ENCODE results near the gene POU3F1.

POU3F1 gene

DNA sequence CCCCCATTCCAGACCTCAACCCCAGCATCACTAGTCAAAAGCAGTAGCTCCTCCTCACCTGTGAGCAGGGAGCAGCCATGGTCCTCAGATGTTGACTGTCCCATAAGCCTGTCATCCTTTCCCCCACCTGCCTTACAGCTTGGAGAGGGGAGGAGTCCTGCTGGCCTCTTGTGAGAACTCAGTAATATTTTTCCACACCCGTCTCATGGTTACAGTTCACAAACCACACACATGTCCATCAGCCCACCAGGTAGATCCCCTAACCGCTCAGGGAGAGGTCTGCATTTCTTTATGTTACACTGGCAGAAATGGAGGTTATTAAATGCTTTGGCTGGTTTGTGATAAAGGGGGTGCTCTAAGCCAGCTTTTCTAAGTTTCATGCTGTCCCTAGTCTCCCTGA lies 26.3 kb upstream of the POU3F1 start:
- no peak for DNase-seq

DNA sequence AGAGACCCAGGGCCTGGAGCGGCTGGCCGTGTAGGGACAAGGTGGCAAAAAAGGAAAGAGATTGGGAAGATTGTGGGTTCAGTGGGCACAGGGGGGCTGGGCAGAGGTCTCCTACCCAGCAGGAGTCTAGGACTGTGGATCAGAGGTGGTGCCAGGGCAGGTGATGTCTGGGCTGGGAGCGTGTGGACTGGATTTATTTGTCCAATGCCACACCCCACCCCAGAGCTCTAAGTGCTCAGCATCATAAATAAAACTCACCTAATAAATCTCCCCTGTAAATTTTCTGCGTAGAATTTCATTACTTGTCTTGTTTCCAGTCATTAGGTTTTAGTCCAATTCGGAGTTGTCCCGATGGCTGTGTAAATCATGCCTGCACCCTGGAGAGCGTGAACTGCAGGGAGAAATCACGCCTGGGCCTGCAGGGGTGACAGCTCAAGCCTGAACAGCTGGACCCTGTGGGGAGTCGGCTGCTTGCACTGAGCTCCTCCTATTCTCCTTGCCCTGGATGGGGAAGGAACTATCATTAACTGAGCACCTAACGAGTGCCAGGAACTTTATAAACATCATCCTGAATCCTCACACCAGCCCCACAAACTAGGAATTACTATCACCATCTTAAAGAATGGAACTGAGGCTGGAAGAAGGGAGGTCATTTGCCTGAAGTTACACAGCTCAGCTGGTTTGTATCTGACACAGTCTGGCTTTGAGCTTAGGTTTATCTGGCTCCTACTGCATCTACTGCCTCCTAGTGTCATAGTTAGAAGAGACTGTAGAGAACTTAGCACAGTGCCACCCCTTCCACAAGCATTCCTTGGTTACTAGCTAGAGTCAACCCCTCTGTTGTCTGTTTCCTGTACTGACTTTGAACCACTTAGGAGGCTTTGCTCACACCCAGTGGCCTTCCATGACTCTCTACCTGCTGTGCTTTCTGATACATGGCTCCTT lies 25.0 kb upstream of the POU3F1 start:
- DNase-seq: no peak

DNA sequence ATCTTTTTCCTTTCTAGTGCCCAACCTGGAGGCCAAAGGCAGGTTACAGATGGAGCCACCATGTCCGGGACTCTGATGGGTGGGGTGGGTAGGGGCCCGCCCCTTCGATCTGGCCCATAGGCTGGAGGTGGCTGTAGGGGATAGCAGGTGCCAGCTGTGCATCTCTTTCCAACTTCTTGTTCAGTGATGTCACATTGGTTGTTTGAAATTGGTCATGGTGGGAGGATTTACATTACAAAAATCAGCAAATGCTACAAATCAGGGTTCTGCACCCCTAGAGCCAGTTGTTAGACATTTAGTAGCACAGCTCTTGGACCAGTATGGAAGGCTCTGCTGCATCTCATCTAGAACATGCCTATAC lies 22.4 kb upstream of the POU3F1 start:
- DNase-seq: no peak

- DNase-seq: no peak
Measured at GRCh38 chr1:38068220-38068979, 21.8 kb upstream of the POU3F1 start.

DNA sequence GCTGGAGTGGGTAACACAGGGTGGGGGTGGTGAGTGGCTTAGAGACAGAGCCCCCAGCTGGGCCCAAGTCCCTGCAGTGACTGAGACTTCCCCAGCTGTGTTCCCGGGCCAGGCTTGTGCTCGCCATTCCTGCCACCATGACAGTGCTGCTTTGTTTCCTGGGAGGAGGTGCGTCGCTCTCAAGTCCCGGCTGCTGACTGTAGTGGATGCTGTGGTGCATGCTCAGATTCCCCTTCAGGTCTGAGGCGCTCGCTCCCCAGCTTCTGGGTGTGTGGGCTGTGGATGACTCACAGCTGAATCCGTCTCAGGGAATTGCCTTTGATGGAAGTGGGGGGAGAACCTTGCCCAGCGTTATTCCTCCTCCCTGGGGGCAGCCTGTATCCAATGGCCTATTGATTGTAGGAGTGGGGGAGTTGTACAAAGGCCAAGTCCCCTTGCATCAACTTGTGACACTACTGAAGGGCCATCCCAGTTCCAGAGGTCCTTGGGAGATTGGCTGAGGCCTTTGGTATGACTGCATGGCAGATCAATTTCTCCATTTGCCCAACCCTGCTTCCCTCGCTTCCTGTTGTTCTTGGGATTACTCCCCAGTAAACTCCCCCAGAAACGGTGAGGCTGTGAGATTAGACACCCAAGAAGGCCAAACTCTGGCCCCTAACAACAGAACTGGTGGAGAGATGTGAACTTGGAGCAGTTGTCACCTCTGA lies 17.8 kb upstream of the POU3F1 start:
- DNase-seq: no peak

DNA sequence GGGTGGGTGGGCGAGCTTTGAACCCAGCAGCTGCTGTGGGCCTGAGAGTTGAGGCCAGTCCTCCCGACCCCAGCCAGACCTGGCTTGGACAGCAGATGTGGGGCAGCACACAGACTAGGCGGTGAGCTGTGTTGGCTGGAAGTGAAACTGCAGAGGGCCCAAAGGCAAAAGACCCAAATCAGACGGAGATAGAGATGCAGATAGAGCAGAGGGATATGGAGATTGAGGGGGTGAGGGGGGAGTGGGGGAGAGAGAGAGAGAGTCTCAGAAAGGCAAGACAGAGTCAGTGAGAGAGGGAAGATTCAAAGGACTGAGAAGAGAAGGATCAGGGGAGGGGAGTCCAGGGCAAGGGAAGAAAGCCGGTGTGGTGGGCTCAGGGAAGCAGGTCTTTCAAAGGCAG lies 17.0 kb upstream of the POU3F1 start:
- no peak for DNase-seq

DNA sequence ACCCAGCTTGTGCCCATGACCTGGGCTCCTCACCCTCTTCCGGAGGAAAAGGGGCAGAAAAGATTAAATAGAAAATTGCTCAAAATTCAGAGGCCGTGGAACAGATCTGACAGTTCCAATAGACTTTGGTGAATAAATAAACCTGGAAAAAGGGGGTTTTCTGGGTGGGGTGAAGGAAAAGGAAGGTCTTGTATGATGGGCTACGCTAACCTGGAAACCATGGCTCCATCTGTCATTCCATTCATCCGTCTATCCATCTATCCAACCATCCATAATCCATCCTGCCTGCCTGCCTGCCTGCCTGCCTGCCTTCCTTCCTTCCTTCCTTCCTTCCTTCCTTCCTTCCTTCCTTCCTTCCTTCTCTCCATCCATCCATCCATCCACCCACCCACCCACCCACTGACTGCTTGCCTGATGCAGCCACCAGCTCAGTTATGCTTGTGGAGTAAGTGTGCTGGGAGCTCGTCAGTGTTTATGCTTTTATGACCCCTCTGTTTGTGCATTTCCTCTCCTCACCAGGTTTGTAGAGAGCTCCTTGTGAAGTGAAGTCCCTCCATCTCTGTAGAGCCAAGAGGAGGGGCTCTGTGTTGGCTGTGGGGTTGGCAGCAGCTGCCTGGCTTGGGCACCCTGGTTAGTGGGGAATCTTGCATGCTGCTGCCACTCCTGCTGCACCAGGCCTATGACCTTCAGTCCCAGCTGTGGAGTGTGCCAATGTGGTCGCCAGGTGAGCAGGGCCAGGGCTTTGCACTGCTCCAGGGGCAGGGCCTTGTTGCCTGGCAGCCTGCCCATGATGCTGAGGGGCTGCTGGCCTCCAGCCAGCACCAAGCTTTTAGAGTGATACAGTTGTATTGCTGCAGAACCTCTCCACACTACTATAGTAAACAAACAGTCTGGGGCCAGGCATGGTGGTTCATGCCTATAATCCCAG lies 16.0 kb upstream of the POU3F1 start:
- DNase-seq: no peak

DNA sequence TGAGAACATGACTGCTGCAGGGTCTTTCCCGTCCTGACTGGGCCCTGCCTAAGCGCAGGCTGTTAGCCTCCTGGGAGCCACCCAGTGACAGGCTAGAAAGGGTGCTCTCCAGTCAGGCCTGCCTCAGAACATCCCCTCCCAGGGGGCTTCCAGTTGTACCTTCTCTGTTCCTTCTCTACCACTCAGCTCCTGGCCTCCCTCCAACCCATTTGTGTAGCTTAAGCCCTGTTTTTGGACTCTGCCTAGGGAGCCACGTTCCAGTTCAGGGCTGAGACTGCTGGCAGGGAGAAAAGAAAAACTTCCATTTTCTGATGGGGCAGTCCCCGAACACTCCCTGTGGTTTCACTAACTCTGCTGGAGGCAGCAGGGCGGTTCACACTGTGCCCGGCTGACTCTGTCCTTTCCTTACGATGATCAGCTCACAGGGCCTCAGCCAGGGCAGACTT lies 15.3 kb upstream of the POU3F1 start:
- no peak for DNase-seq

- no peak for DNase-seq
Measured at GRCh38 chr1:38061290-38061689, 14.7 kb upstream of the POU3F1 start.

DNA sequence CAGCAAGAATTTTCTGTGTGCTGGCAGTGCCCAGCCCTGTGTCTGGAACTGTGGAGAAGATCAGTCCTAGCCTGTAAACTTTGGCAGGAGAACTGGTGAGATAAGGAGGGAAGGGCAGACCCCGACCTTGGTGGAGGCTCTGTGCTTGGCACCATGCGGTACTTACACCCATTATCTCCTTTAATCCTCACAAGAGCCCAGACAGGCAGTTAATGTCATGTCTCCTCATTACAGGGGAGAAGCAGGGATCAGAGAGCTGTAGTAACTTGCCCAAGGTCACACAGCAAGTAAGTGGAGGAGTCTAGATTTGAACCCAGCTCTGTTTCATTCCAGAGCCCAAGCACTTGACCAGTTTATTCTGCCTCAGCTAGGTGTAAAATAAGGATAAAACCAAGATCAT lies 13.9 kb upstream of the POU3F1 start:
- DNase-seq: no peak

DNA sequence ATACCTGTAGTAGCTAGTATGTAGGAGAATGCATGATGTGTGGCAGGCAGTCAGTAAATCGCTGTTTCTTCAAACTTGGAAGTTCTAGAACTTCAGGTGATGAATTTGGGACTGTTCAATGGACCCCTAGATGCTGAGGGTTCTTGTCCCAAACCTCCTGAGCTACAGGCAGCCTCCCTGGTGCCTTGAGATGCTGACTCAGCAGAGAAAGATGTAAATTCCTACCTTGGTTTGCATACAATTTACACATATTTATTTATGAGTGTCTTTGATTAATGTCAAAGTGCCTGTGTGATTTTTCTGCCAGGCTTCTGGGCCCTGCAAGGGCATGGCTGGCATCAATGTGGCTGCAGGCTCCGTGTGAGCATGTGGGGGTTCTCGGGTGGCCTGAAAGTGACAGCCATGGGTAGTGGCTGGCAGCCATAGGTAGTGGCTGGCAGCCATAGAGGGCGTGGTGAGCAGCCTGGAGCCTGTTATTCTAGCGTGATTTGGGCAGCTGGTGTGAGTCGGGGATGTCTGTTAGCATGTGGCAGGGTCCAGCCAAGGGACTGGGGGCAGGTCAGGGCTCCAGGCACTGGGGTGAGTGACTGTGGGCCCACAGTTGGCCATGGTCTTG lies 13.2 kb upstream of the POU3F1 start:
- no peak for DNase-seq

DNA sequence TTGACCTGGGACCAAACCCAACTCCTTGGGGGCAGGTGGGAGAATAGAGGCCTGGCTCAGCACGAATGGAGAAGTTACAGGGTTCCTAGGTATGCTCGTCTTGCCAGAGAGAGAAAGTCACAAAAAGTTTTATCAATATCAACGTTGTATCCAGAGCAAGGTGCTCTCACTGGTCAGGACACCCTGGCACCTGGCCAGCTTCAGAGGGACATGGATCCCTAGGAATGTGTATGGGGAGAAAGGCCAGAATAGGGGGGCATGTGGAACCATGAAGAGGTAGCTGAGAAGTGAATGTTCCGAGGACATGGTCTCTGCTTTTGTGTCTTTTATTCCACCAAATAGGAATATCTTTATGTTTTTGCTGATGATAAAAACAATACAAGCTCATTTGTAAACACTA lies 9.4 kb upstream of the POU3F1 start:
- no peak for DNase-seq

DNA sequence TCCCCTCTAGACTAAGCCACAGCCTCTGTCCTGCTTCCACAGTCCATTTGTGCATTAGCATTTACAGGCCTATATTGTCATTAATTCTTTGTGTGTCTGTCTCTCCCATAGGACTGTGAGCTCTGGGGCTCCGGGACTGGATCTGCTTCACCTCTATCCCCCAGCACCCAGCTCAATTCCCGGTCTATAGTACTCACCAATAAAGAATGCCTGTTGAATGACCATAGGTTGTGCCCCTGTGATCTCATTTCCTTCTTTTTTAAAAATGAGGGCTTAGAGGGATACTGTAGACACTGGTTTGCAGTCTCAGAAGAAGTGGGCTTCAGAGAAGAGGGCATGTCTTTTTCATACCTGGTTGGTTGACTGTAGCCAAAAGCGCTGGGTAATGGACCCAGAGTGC lies 8.8 kb upstream of the POU3F1 start:
- no peak for DNase-seq

GRCh38 chr1:38053416-38054091 lies 7.0 kb upstream of the POU3F1 start:
- DNase-seq: no peak

DNA sequence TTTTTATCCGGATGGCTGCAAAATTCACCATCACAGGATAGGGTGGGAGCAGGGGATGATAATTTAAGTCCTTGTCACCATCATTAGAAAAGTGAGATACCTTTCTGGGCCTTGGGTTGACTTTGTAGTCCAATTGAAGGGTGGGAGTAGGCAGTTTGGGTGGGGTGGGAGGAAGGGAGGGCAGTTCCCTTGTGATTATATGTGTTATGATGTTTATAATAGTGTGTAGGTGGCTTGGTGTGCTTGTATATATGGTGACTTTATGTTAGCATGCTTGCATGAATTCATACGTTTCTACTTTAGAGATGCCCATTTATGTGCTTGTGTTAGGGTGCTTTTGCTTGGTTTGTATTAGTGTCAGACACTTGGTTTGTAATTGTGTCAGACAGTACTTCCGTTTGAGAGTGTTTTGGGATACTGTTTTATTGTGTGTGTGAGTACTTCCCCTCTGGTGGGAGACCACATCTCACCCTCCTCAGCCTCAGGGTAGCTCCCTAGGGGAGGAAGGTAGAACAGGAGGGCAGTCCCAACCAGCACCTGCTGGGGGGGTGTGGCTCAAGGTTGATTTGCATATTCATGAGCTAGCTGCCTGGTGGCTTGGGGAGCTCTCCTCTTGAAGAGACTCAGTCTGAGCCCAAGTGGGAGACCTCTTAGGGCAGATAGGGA lies 6.3 kb upstream of the POU3F1 start:
- no peak for DNase-seq

DNA sequence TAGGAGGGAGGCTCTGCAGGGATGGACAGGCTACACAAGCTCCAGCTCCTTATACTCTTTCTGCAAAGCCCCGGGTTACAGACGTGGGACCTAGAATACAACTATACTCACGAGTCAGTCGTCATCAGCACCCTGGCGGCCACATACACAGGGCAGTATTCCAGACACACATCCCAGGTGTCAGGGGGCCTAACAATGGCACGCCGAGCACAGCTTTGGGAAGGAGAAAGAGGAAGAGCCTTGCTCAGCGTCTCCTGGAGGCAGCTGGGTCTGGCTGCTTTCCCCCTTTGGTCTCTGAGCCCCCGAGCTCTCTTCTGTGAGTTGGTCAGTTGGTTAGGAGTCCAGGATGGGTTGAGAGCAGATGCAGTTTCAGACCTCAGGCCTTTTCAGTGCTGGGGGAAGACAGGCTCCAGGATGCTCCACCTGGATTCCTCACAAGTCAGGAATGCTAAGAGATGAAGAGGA lies 4.5 kb upstream of the POU3F1 start:
- no peak for DNase-seq

DNA sequence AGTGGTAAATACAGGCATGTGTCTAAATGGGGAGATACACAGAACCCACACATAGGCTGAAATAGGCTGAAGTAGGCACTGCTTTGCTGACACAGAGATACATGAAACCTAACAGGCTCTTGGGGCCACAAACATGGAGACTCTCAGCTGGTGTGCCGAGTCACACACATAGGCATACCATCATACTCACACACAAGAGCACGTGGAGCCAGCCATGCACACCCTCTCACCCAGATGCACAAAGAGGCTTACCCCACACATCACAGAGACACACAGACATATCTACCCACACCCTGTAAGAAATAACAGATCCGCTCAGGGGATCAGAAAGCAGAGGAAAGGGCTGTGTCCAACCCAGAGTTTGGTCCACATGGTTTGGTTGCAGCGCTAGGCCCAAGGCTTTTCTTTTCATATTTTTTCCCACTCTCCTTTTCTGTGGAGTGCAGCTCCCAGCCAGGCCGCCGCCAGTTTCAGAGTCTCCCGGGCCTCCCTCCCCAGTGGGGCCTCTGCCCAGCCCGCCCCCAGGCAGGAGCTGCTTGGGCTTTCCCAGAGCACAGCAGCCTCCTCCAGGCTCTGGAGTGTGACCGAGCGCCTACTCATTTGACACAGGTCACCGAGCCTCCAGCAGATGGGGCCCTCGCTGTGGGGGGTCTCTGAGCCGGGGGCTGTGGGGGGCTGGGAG lies 3.9 kb upstream of the POU3F1 start:
- no peak for DNase-seq

GRCh38 chr1:38047603-38048141 lies 1.1 kb upstream of the POU3F1 start:
- DNase-seq: no peak

- DNase-seq: no peak
Measured at GRCh38 chr1:38046884-38047602, 450 bp upstream of the POU3F1 start.
